ENCODE measurements around the gene SCRT2. TPM values are rescaled to one million over a fixed set of nuclear protein-coding genes. Genes with fewer than 3 reads are reported as not detected.
A peak's percentile ranks its signal among the peaks of the same experiment; 100 is the strongest.
"Not testable (repeated sequence)": the region's sequence is repeated elsewhere in the genome, so short reads cannot be mapped to it uniquely, and the experiment has no call there.

SCRT2 gene
- polyA plus RNA-seq: not detected

- H3K27ac Mint-ChIP-seq: peak within 1 kb of the TSS in 2 of 3 donors; percentile 35 to 80
- H3K4me3 Mint-ChIP-seq: peak within 1 kb of the TSS in 2 of 4 donors; percentile 60 to 84
- H3K4me1 Mint-ChIP-seq: peaks cover 0 to 5% (median 4%) of the 10 kb centered on the region in 3 donors
- H3K36me3 Mint-ChIP-seq: no peaks in the 10 kb centered on the region
- H3K9me3 Mint-ChIP-seq: peaks cover 0 to 4% (median 0%) of the 10 kb centered on the region in 3 donors
- H3K27me3 Mint-ChIP-seq: peaks cover 60% of the 10 kb centered on the region
These were observed at the start of gene SCRT2 for GRCh38 chr20:675453-676314. Gene SCRT2, minus strand, starts transcription at chr20:675802. Its CDS starts 201 bp downstream, at chr20:675601.

- not testable (repeated sequence) for H3K9me3 Mint-ChIP-seq, H3K36me3 Mint-ChIP-seq, H3K4me1 Mint-ChIP-seq, H3K27ac Mint-ChIP-seq, H3K4me3 Mint-ChIP-seq
- peaks cover 34% of the 10 kb centered on the region for H3K27me3 Mint-ChIP-seq
These were observed 49.2 kb upstream of the SCRT2 start for GRCh38 chr20:724797-725196.

DNA sequence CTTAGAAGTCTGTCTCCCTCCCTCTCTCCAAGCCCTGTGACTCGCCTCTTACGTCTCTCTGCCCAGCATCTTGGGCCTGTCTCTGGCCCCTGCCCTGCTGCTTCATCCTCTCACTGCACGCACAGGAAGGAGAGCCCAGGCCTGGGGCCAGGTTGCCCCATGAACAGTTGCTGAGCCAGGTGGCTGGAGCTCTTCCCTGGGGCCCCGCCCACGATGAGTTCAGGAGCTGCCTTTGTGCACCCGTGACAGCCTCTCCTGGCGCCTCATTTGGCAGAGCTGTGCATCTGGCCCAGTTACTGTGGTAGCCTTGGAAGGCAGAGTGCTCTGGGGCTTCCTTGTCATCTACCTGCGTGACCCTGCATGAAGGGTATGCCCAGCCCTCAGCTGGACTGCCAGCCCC, 48.2 kb upstream of the SCRT2 start:
- Mint-ChIP-seq H3K4me3 (no peak overlapping the region), H3K27me3 (peaks cover 30% of the 10 kb centered on the region), H3K4me1 (peaks cover 0 to 2% (median 1%) of the 10 kb centered on the region in 3 donors), H3K9me3 (peaks cover 0 to 2% (median 0%) of the 10 kb centered on the region in 3 donors), H3K27ac (no peak overlapping the region), H3K36me3 (peaks cover 5% of the 10 kb centered on the region)

- H3K4me1 Mint-ChIP-seq: peaks cover 0 to 1% (median 0%) of the 10 kb centered on the region in 3 donors
- peaks cover 26% of the 10 kb centered on the region for H3K27me3 Mint-ChIP-seq
- no peak overlapping the region for H3K4me3 Mint-ChIP-seq
- H3K9me3 Mint-ChIP-seq: peaks cover 0 to 2% (median 0%) of the 10 kb centered on the region in 3 donors
- H3K27ac Mint-ChIP-seq: peak overlapping the region in 1 of 3 donors; percentile 36
- H3K36me3 Mint-ChIP-seq: peaks cover 5% of the 10 kb centered on the region
These were observed 47.4 kb upstream of the SCRT2 start for GRCh38 chr20:722822-723644.

- H3K4me1 Mint-ChIP-seq: peaks cover 0 to 1% (median 0%) of the 10 kb centered on the region in 3 donors
- H3K27me3 Mint-ChIP-seq: peaks cover 24% of the 10 kb centered on the region
- peaks cover 6% of the 10 kb centered on the region for H3K36me3 Mint-ChIP-seq
- H3K4me3 Mint-ChIP-seq: no peak overlapping the region
- H3K9me3 Mint-ChIP-seq: peaks cover 0 to 4% (median 0%) of the 10 kb centered on the region in 3 donors
- H3K27ac Mint-ChIP-seq: no peak overlapping the region
These were observed 46.3 kb upstream of the SCRT2 start for GRCh38 chr20:721876-722275.

DNA sequence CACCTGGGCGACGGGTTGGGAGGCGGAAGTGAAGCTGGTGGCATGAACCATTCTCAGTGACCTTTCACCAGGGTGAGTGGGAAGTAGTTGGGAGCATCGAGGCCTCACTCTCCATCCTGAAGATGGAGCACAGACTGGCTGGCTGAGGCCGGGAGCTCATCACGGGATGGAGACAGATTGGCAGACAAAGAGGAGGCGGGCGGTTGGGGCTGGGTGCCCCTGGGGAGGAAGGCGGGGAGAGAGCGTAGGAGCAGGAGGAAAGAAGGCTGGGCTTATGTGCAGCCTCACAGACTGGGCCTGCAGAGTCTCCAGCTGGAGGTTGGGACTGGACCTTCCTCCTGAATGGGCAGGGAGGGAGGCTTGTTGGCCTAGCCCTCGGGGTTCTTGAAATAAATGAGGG, 44.2 kb upstream of the SCRT2 start:
- H3K9me3 Mint-ChIP-seq: peaks cover 0 to 4% (median 0%) of the 10 kb centered on the region in 3 donors
- H3K27me3 Mint-ChIP-seq: peaks cover 16% of the 10 kb centered on the region
- H3K4me1 Mint-ChIP-seq: peaks cover 0 to 1% (median 0%) of the 10 kb centered on the region in 3 donors
- peaks cover 6% of the 10 kb centered on the region for H3K36me3 Mint-ChIP-seq
- no peak overlapping the region for H3K27ac Mint-ChIP-seq
- no peak overlapping the region for H3K4me3 Mint-ChIP-seq

DNA sequence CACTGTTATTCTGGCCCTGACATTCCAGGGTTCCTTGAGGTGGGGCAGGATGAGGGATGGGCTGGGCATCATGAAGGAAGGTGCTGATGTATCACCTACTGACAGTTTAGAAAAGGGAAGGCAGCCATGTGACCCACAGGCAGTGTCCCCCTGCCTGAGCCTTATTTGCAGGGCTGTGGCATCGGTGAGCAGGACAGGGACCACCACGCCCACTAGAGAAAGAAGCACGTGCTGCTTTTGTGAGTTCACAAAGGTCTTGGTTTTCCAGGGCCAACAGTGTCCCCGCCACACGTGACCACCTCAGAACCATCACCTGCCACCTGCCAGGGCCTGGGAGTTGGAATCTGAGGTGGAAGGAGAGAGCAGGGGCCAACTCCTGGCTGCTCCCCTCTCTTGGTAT, 43.5 kb upstream of the SCRT2 start:
- Mint-ChIP-seq H3K4me1 (peaks cover 0 to 1% (median 0%) of the 10 kb centered on the region in 3 donors), H3K36me3 (peaks cover 6% of the 10 kb centered on the region), H3K4me3 (no peak overlapping the region), H3K27me3 (peaks cover 15% of the 10 kb centered on the region), H3K27ac (no peak overlapping the region), H3K9me3 (peaks cover 0 to 2% (median 0%) of the 10 kb centered on the region in 3 donors)

DNA sequence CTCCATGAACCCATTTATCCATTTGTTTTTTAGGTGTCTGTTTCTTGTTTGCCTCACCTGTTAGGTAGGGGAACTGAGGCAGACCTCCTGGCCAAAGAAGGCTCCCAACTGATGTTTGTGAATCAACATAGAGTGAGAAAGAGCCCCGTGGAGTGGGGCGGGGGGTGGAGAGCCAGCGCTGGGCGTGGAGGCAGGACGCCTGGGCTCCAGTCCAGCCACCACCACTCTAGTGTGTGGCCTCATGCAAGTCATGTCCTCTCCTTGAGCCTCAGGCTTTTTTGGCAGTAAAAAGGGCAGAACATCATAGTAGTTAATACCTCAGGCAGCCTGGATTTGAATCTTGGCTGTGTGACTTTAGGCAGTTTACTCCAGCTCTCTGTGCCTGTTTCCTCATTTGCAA, 42.2 kb upstream of the SCRT2 start:
- no peak overlapping the region for H3K27ac Mint-ChIP-seq

DNA sequence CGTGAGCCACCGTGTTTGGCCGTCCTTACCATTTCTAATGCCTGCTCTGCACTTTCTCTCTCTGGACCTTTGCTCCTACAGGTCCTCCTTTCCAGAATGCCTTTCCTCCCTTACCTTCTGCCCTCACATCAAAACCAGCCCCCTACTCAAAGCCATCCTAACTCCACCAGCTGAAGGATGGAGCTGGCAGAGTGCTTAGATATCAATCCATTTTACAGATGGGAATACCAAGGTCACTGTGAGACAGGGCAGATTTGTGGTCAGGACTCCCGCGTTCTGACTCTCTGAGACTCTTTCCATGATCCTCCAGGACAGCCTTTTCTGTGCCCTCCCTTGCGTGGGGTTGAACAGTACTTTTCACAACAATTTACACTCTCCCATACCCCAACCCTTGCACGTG, 41.7 kb upstream of the SCRT2 start:
- H3K27ac Mint-ChIP-seq: no peak overlapping the region
- peaks cover 6% of the 10 kb centered on the region for H3K36me3 Mint-ChIP-seq
- H3K4me3 Mint-ChIP-seq: no peak overlapping the region
- peaks cover 13% of the 10 kb centered on the region for H3K27me3 Mint-ChIP-seq
- peaks cover 0 to 1% (median 0%) of the 10 kb centered on the region in 3 donors for H3K4me1 Mint-ChIP-seq
- peaks cover 0 to 2% (median 1%) of the 10 kb centered on the region in 3 donors for H3K9me3 Mint-ChIP-seq

More for the DNA sequence above, 42.2 kb upstream of the SCRT2 start:
- Mint-ChIP-seq H3K27me3 (peaks cover 13% of the 10 kb centered on the region), H3K9me3 (peaks cover 0 to 2% (median 1%) of the 10 kb centered on the region in 3 donors), H3K4me3 (no peak overlapping the region), H3K36me3 (peaks cover 6% of the 10 kb centered on the region), H3K4me1 (peaks cover 0 to 1% (median 0%) of the 10 kb centered on the region in 3 donors)

GRCh38 chr20:714453-714852, 38.9 kb upstream of the SCRT2 start:
- H3K9me3 Mint-ChIP-seq: peaks cover 0 to 3% (median 1%) of the 10 kb centered on the region in 3 donors
- peaks cover 3% of the 10 kb centered on the region for H3K36me3 Mint-ChIP-seq
- H3K27ac Mint-ChIP-seq: no peak overlapping the region
- no peak overlapping the region for H3K4me3 Mint-ChIP-seq
- H3K4me1 Mint-ChIP-seq: no peaks in the 10 kb centered on the region
- peaks cover 17% of the 10 kb centered on the region for H3K27me3 Mint-ChIP-seq

- Mint-ChIP-seq H3K36me3 (peaks cover 4% of the 10 kb centered on the region), H3K27ac (no peak overlapping the region), H3K4me1 (no peaks in the 10 kb centered on the region), H3K4me3 (no peak overlapping the region), H3K9me3 (peaks cover 0 to 7% (median 7%) of the 10 kb centered on the region in 3 donors), H3K27me3 (peaks cover 22% of the 10 kb centered on the region)
These were observed 36.0 kb upstream of the SCRT2 start for GRCh38 chr20:711576-711975.

- H3K27me3 Mint-ChIP-seq: peaks cover 21% of the 10 kb centered on the region
- peak overlapping the region in 2 of 4 donors; percentile 10 to 61 for H3K4me3 Mint-ChIP-seq
- peaks cover 4% of the 10 kb centered on the region for H3K36me3 Mint-ChIP-seq
- no peak overlapping the region for H3K27ac Mint-ChIP-seq
- peaks cover 0 to 7% (median 7%) of the 10 kb centered on the region in 3 donors for H3K9me3 Mint-ChIP-seq
- no peaks in the 10 kb centered on the region for H3K4me1 Mint-ChIP-seq
These were observed 35.3 kb upstream of the SCRT2 start for GRCh38 chr20:710780-711450.

- H3K36me3 Mint-ChIP-seq: peaks cover 4% of the 10 kb centered on the region
- no peak overlapping the region for H3K27ac Mint-ChIP-seq
- H3K9me3 Mint-ChIP-seq: peaks cover 0 to 7% (median 7%) of the 10 kb centered on the region in 3 donors
- H3K4me1 Mint-ChIP-seq: no peaks in the 10 kb centered on the region
- peak overlapping the region in 1 of 4 donors; percentile 10 for H3K4me3 Mint-ChIP-seq
- peaks cover 24% of the 10 kb centered on the region for H3K27me3 Mint-ChIP-seq
These were observed 34.6 kb upstream of the SCRT2 start for GRCh38 chr20:709991-710779.

GRCh38 chr20:709423-709822, 33.8 kb upstream of the SCRT2 start:
- Mint-ChIP-seq H3K27me3 (peaks cover 24% of the 10 kb centered on the region), H3K27ac (no peak overlapping the region), H3K4me3 (no peak overlapping the region), H3K4me1 (no peaks in the 10 kb centered on the region), H3K9me3 (peaks cover 0 to 7% (median 7%) of the 10 kb centered on the region in 3 donors), H3K36me3 (peaks cover 4% of the 10 kb centered on the region)
